ENCODE results near the gene TSHZ2.

DNA sequence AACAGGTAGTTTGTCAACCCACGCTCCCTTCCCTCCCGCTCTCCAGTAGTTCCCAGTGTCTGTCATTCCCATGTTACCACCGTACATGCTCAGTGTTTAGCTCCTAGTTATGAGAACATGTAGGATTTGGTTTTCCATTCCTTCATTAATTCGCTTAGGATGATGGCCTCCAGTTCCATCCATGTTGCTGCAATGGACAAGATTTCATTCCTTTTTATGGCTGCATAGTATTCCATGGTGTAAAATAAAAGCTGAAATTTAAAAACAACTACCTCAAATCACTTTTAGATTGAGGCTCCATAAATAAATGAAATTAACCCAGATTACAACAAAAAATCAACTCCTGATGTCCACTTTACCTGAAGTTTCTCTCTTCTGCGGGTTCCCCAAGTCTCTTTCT lies 430.9 kb downstream of the TSHZ2 start:
- TF ChIP-seq, protein P1, sequence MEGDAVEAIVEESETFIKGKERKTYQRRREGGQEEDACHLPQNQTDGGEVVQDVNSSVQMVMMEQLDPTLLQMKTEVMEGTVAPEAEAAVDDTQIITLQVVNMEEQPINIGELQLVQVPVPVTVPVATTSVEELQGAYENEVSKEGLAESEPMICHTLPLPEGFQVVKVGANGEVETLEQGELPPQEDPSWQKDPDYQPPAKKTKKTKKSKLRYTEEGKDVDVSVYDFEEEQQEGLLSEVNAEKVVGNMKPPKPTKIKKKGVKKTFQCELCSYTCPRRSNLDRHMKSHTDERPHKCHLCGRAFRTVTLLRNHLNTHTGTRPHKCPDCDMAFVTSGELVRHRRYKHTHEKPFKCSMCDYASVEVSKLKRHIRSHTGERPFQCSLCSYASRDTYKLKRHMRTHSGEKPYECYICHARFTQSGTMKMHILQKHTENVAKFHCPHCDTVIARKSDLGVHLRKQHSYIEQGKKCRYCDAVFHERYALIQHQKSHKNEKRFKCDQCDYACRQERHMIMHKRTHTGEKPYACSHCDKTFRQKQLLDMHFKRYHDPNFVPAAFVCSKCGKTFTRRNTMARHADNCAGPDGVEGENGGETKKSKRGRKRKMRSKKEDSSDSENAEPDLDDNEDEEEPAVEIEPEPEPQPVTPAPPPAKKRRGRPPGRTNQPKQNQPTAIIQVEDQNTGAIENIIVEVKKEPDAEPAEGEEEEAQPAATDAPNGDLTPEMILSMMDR (IDR thresholded peaks at IDR 0.05; ENCODE audit: poor library complexity) = no peak
- TF ChIP-seq EZH2 (IDR thresholded peaks at IDR 0.05; ENCODE audit: borderline replicate concordance) = no peak
